ENCODE measurements around the gene RABL2B. TPM values are rescaled to one million over a fixed set of nuclear protein-coding genes. Genes with fewer than 3 reads are reported as not detected.

RABL2B gene
- total RNA-seq, 2 experiments from 2014 or later, result 13.9 to 26.2 TPM

DNA sequence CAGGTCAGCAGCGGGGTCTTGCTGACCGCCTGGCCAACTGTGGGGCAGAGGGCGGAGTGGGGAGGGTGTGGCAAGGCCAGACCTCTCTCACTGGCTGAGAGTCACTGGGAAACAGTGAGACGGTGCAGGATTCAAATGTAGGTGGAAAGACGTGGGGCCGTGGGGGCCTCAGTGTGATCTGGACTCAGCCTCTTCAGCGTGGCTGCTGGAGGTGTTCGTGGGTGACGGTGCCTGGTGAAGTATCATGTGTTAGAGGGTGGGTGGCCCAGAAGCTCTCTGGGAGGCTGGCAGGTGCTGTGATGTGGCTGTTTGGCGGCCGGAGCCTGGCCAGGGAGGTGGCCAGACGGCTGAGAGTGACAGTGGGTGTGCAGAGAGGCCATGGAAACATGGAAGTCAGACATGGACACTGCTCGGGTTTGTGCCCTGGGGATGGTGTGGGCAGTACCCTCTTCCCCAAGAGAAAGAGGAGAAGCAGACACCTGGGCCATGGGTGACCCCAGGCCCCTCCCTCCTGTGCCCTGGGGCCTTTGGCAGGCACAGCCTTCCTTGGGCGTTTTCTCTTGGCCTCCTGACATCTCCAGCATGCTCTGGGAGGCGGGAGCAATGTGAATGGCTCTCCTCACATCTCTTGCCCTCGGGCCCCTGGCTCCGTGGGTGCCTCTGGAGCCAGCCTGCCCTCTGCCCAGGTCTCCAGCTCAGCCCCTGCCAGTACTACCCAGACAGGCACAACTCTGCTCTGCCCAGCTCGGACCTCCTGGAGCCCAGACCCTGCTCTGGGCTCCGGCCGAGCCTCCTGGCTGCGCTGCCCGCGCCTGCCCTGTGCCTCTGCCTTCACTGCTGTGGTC, 55.5 kb downstream of the RABL2B start:
- Histone ChIP-seq H4K20me1 (ENCODE audit: insufficient read depth, low read length) (no peaks in the 10 kb centered on the region), H3K9me3 (ENCODE audit: low read length) (no peaks in the 10 kb centered on the region), H3K27ac (ENCODE audit: low read depth, low read length, poor library complexity, severe bottlenecking) (no peak overlapping the region), H3K4me1 (ENCODE audit: insufficient read depth, low read length, poor library complexity, severe bottlenecking) (peaks cover 36% of the 10 kb centered on the region), H3K4me2 (ENCODE audit: low read length) (no peak overlapping the region), H3K36me3 (ENCODE audit: insufficient read depth, low read length) (no peaks in the 10 kb centered on the region), H3K9me2 (ENCODE audit: insufficient read depth, low read length) (no peaks in the 10 kb centered on the region), H3K79me2 (ENCODE audit: insufficient read depth, low read depth, low read length) (no peaks in the 10 kb centered on the region), H3K4me3 (ENCODE audit: low read depth, low read length, poor library complexity, severe bottlenecking) (no peak overlapping the region), H2AFZ (ENCODE audit: low read length) (no peak overlapping the region)
- CTCF ChIA-PET (ENCODE audit: unreplicated experiment), result no interaction called here
- no TSS peak for BruUV-seq (replicated peaks)
- no peak for DNase-seq (ENCODE audit: low spot score)
- POLR2A ChIA-PET, result no interaction called here
- TF ChIP-seq, protein P1, sequence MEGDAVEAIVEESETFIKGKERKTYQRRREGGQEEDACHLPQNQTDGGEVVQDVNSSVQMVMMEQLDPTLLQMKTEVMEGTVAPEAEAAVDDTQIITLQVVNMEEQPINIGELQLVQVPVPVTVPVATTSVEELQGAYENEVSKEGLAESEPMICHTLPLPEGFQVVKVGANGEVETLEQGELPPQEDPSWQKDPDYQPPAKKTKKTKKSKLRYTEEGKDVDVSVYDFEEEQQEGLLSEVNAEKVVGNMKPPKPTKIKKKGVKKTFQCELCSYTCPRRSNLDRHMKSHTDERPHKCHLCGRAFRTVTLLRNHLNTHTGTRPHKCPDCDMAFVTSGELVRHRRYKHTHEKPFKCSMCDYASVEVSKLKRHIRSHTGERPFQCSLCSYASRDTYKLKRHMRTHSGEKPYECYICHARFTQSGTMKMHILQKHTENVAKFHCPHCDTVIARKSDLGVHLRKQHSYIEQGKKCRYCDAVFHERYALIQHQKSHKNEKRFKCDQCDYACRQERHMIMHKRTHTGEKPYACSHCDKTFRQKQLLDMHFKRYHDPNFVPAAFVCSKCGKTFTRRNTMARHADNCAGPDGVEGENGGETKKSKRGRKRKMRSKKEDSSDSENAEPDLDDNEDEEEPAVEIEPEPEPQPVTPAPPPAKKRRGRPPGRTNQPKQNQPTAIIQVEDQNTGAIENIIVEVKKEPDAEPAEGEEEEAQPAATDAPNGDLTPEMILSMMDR (conservative IDR thresholded peaks at IDR 0.05; ENCODE audit: low read length), result no peak
- no peak for TF ChIP-seq EZH2phosphoT487 (IDR thresholded peaks at IDR 0.05; ENCODE audit: borderline replicate concordance, low read depth, low read length)
- intact Hi-C loops (cut with micrococcal nuclease; ENCODE audit: unreplicated experiment), result no loop called here

DNA sequence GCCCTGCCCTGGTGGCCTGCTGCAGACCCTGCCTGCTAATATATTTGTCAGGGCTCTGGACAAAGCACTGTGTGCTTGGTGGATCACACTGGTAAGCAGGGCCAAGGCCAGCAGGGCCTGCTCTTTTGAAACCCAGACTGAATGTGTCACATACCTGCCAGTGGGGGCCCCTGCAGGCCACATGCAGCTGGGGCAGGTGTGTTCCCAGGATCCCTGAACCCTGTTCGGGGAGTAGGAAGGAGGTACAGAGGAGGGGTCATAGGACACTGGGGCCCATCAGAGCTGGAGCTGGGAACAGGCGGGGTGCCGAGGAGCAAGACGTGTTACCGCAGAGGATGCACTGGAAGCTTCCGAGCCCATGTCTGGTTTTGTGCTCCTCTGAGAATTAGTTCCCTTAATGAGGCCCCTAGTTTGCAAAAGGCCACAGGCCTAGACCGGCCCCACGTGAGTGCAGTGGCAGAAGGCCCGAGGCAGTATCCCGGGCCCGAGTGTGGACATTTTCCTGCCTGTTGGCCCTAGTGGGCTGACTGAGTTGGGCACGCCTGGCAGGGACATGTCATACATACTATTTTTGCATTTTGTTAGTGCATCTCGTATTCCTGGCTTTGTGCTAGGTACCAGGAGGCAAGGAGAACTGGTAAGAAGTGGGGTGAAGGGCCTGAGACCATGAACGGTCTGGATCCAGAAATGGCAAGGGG, 56.6 kb downstream of the RABL2B start:
- H3K4me2 ChIP-seq (ENCODE audit: low read length), result no peak overlapping the region
- H3K36me3 ChIP-seq (ENCODE audit: insufficient read depth, low read length), result no peaks in the 10 kb centered on the region
- no peak for TF ChIP-seq EZH2phosphoT487 (IDR thresholded peaks at IDR 0.05; ENCODE audit: borderline replicate concordance, low read depth, low read length)
- TF ChIP-seq, protein P1 (conservative IDR thresholded peaks at IDR 0.05; ENCODE audit: low read length), result peak; percentile 35; the same call in 1 of the 2 replicates
- ChIA-PET CTCF (ENCODE audit: unreplicated experiment) (interaction anchor here (0.6 kb wide), 1 partner anchor 11 kb away, joined by 3 read pairs; no protein-coding TSS in a partner anchor), POLR2A (no interaction called here)
- no peak for DNase-seq (ENCODE audit: low spot score)
- H3K4me1 ChIP-seq (ENCODE audit: insufficient read depth, low read length, poor library complexity, severe bottlenecking), result peaks cover 36% of the 10 kb centered on the region
- H3K79me2 ChIP-seq (ENCODE audit: insufficient read depth, low read depth, low read length), result no peaks in the 10 kb centered on the region
- H3K27ac ChIP-seq (ENCODE audit: low read depth, low read length, poor library complexity, severe bottlenecking), result no peak overlapping the region
- BruUV-seq (replicated peaks), result no TSS peak
- H2AFZ ChIP-seq (ENCODE audit: low read length), result no peak overlapping the region
- H3K4me3 ChIP-seq (ENCODE audit: low read depth, low read length, poor library complexity, severe bottlenecking), result no peak overlapping the region
- H4K20me1 ChIP-seq (ENCODE audit: insufficient read depth, low read length), result no peaks in the 10 kb centered on the region
- no peaks in the 10 kb centered on the region for H3K9me3 ChIP-seq (ENCODE audit: low read length)
- no peaks in the 10 kb centered on the region for H3K9me2 ChIP-seq (ENCODE audit: insufficient read depth, low read length)
- intact Hi-C loops (cut with micrococcal nuclease; ENCODE audit: unreplicated experiment), result no loop called here

DNA sequence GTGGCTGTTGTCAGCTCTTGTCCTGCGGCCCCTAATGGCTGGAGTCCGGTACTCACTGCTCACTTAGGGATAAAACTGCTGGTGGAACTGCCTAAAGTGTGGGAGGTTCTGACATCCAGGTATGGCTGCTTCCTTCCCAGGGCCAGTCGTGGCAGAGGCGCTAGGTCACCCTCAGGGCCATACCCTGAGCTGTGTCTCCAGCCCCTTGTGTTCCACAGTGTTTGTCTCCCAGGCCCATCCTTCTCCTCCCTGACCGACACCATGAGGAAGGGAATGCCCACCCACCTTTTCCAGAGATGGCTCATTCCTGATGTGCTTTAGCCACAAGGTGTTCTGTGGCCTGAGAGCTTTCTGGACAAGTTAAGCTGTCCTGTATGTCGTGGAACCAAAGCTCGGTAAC, 57.8 kb downstream of the RABL2B start:
- no peaks in the 10 kb centered on the region for H3K79me2 ChIP-seq (ENCODE audit: insufficient read depth, low read depth, low read length)
- no peak overlapping the region for H2AFZ ChIP-seq (ENCODE audit: low read length)
- H3K4me2 ChIP-seq (ENCODE audit: low read length), result no peak overlapping the region
- H3K4me1 ChIP-seq (ENCODE audit: insufficient read depth, low read length, poor library complexity, severe bottlenecking), result peaks cover 34% of the 10 kb centered on the region
- no peak overlapping the region for H3K4me3 ChIP-seq (ENCODE audit: low read depth, low read length, poor library complexity, severe bottlenecking)
- intact Hi-C loops (cut with micrococcal nuclease; ENCODE audit: unreplicated experiment), result no loop called here
- no TSS peak for BruUV-seq (replicated peaks)
- DNase-seq (ENCODE audit: low spot score), result no peak
- POLR2A ChIA-PET, result no interaction called here
- H3K36me3 ChIP-seq (ENCODE audit: insufficient read depth, low read length), result no peaks in the 10 kb centered on the region
- CTCF ChIA-PET (ENCODE audit: unreplicated experiment), result no interaction called here
- no peaks in the 10 kb centered on the region for H3K9me2 ChIP-seq (ENCODE audit: insufficient read depth, low read length)
- no peak overlapping the region for H3K27ac ChIP-seq (ENCODE audit: low read depth, low read length, poor library complexity, severe bottlenecking)
- H3K9me3 ChIP-seq (ENCODE audit: low read length), result no peaks in the 10 kb centered on the region
- H4K20me1 ChIP-seq (ENCODE audit: insufficient read depth, low read length), result no peaks in the 10 kb centered on the region
- no peak for TF ChIP-seq EZH2phosphoT487 (IDR thresholded peaks at IDR 0.05; ENCODE audit: borderline replicate concordance, low read depth, low read length)
- TF ChIP-seq, protein P1 (conservative IDR thresholded peaks at IDR 0.05; ENCODE audit: low read length), result no peak
